GM12878 (cell line): ENCODE measurements around the gene NEU4. TPM values are rescaled to one million over a fixed set of nuclear protein-coding genes. Genes with fewer than 3 reads are reported as not detected.

Experiments
- ATAC-seq: fragments of 200-7000 bp; cut with Tn5 transposase; 3 replicates; pipeline ENCODE4 v1.9.1; 2020; ENCODE audit warnings: mild to moderate bottlenecking, moderate library complexity
- BruUV-seq: library from RNA; stranded (reverse); fragments of 400-500 nt; replicated peaks from 2 replicates; lab custom pipeline; 2021; lab: Mats Ljungman, UMichigan
- CTCF ChIA-PET: fragments of 300-600 bp; sonication (Branson Sonifier 250); formaldehyde crosslinking; extraction: SDS; loops from one replicate; lab custom pipeline; 2021; ENCODE audit warnings: inconsistent platforms; lab: Yijun Ruan, JAX
- POLR2A ChIA-PET: fragments of 350-600 bp; formaldehyde crosslinking; extraction: SDS; loops from one replicate; lab custom pipeline; 2021; ENCODE audit warnings: inconsistent platforms; lab: Charles Lee
- RAD21 ChIA-PET: fragments of 300-600 bp; sonication (Branson Sonifier 250); formaldehyde crosslinking; loops from one replicate; lab custom pipeline; 2023; ENCODE audit warnings: antibody characterized with exemption; ENCODE audit not compliant: unreplicated experiment; lab: Charles Lee
- SMC1A ChIA-PET: fragments of 300-600 bp; sonication (Branson Sonifier 250); formaldehyde crosslinking; loops from one replicate; lab custom pipeline; 2023; ENCODE audit not compliant: unreplicated experiment, uncharacterized antibody; lab: Charles Lee
- DNase-seq: peaks from one replicate; pipeline ENCODE4 v3.0.0-alpha.2; 2011; ENCODE audit warnings: low read depth, low spot score
- FAIRE-seq: peaks from 3 replicates; lab custom pipeline; 2011; peaks lifted over from hg19 to GRCh38; lab: Jason Lieb, UNC
- H2AFZ ChIP-seq: 2 replicates; pipeline ENCODE4 v1.6.0; 2011; ENCODE audit warnings: low read depth, low read length, control low read depth; ENCODE audit not compliant: control insufficient read depth
- H3K27ac ChIP-seq: 2 replicates; pipeline ENCODE4 v1.5.1; 2011; ENCODE audit warnings: control low read depth; ENCODE audit not compliant: control insufficient read depth, insufficient read depth
- H3K27me3 ChIP-seq, 2 experiments: replicated peaks in 1 of 2; 2 replicates each; pipeline versions ENCODE4 v1.6.0 to v1.6.1; 2011; ENCODE audit warnings: low read length in 1 of 2; ENCODE audit not compliant: control insufficient read depth in 2 of 2, insufficient read depth in 2 of 2
- H3K36me3 ChIP-seq, 2 experiments: 2 replicates each; pipeline ENCODE4 v1.5.1; 2011; ENCODE audit warnings: low read length in 1 of 2; ENCODE audit not compliant: control insufficient read depth in 2 of 2, insufficient read depth in 2 of 2
- H3K4me1 ChIP-seq: 2 replicates; pipeline ENCODE4 v1.6.1; 2011; ENCODE audit warnings: mild to moderate bottlenecking, low read length, moderate library complexity, mixed read lengths; ENCODE audit not compliant: control insufficient read depth, insufficient read depth
- H3K4me2 ChIP-seq: 2 replicates; pipeline ENCODE4 v1.6.0; 2011; ENCODE audit warnings: control low read depth; ENCODE audit not compliant: control insufficient read depth, insufficient read depth
- H3K4me3 ChIP-seq: fragments of 200-600 bp; sonication (generic); 2 replicates; pipeline ENCODE4 v1.5.1; 2016
- H3K79me2 ChIP-seq: 2 replicates; pipeline ENCODE4 v1.6.0; 2011; ENCODE audit warnings: low read length; ENCODE audit not compliant: control insufficient read depth, insufficient read depth
- H3K9ac ChIP-seq: 2 replicates; pipeline ENCODE4 v1.8.0; 2011; ENCODE audit warnings: low read length, control low read depth, mixed read lengths; ENCODE audit not compliant: control insufficient read depth, insufficient read depth
- H3K9me3 ChIP-seq: replicated peaks from 3 replicates; pipeline ENCODE4 v1.5.1; 2011; ENCODE audit warnings: mild to moderate bottlenecking, low read length; ENCODE audit not compliant: control insufficient read depth, insufficient read depth
- H4K20me1 ChIP-seq: 2 replicates; pipeline ENCODE4 v1.6.0; 2011; ENCODE audit not compliant: control insufficient read depth, insufficient read depth
- ATF7 ChIP-seq: fragments of 450-650 bp; IDR thresholded peaks from 2 replicates; pipeline ENCODE4 v1.6.1; 2016; ENCODE audit warnings: low read depth, mild to moderate bottlenecking
- BRCA1 ChIP-seq: IDR thresholded peaks from 2 replicates; pipeline ENCODE4 v1.6.1; 2011; ENCODE audit warnings: low read depth, low read length, improper control_type of control experiment
- CBX5 ChIP-seq: sonication (generic); IDR thresholded peaks from 2 replicates; pipeline ENCODE4 v1.6.1; 2016; ENCODE audit warnings: low read depth, moderate library complexity, mild to moderate bottlenecking, inconsistent platforms
- KLF5 ChIP-seq: fragments of 450-650 bp; IDR thresholded peaks from 2 replicates; pipeline ENCODE4 v1.6.1; 2014; ENCODE audit warnings: mild to moderate bottlenecking; ENCODE audit not compliant: partially characterized antibody
- NFYA ChIP-seq: IDR thresholded peaks from 2 replicates; pipeline ENCODE4 v1.6.1; 2011; ENCODE audit warnings: low read depth, mild to moderate bottlenecking, low read length, improper control_type of control experiment, borderline replicate concordance
- PML ChIP-seq: IDR thresholded peaks from 2 replicates; pipeline ENCODE4 v1.6.1; 2012; ENCODE audit warnings: low read length, inconsistent platforms
- RAD51 ChIP-seq: fragments of 450-650 bp; IDR thresholded peaks from 2 replicates; pipeline ENCODE4 v1.6.1; 2016; ENCODE audit warnings: moderate library complexity, mild to moderate bottlenecking, inconsistent platforms
- STAT3 ChIP-seq: IDR thresholded peaks from 2 replicates; pipeline ENCODE4 v1.6.1; 2011; ENCODE audit warnings: low read depth, low read length, improper control_type of control experiment
- SUZ12 ChIP-seq: fragments of 200-600 bp; sonication (generic); IDR thresholded peaks from one replicate; pipeline ENCODE4 v1.6.1; 2018; ENCODE audit warnings: antibody characterized with exemption, mild to moderate bottlenecking; ENCODE audit not compliant: unreplicated experiment
- WGBS: methylation state at CpG from one replicate; pipeline ENCODE4 v1.1.6; 2016; ENCODE audit warnings: low lambda C conversion rate; ENCODE audit not compliant: insufficient replicate concordance, insufficient coverage; ENCODE audit errors: missing lambda C conversion rate; 5-methylcytosine and 5-hydroxymethylcytosine counted together
- in situ Hi-C: fragments of 300-500 bp; cut with MboI; formaldehyde crosslinking; loops from 9 replicates; pipeline ENCODE4 v1.14.3; 2018; ENCODE audit warnings: mixed read lengths
- intact Hi-C: fragments of 100-400 bp; cut with micrococcal nuclease; formaldehyde crosslinking; loops from one replicate; pipeline ENCODE4 v1.14.2; 2022; ENCODE audit not compliant: unreplicated experiment
- polyA plus RNA-seq, 11 experiments: library from polyadenylated mRNA; depleted of rRNA in 4 of 11; unstranded in 6 of 11; stranded (reverse) in 5 of 11; fragments of >200 nt; fragmentation: Nextera tagmentation in 4 of 11; fragmentation: Illumina TruSeq in 1 of 11; extraction: Ambion mirVana in 4 of 11; extraction: Trizol in 1 of 11; gene quantifications; 1 replicate in 1 of 11; 2 replicates in 10 of 11; pipeline versions ENCODE4 v1.2.1 to v1.2.3, GENCODE V29; 2011 to 2016; ENCODE audit warnings: inconsistent platforms in 2 of 11, missing spikeins in 2 of 11, low read depth in 1 of 11
- total RNA-seq, 4 experiments: library from RNA; depleted of rRNA in 3 of 4; stranded (reverse); fragments of >200 nt in 3 of 4; fragmentation: Illumina TruSeq in 1 of 4; extraction: Trizol in 1 of 4; gene quantifications; 2 replicates each; pipeline versions ENCODE4 v1.2.1 to v1.2.3, GENCODE V29; 2013 to 2021
- TF ChIP-seq, protein P1 (sequence below): fragments of 450-650 bp; IDR thresholded peaks from 2 replicates; pipeline ENCODE4 v1.6.1; 2017; ENCODE audit warnings: mild to moderate bottlenecking, moderate library complexity

Gene NEU4
- total and polyA plus RNA-seq, 10 of the 15 experiments (the other 5 are each of a cell fraction or from before 2014, with no cell fraction given), result 0.01 to 0.28 (median 0.14) TPM; not detected in 5

- TF ChIP-seq ATF7 (no peak), CBX5 (no peak), STAT3 (no peak), PML (no peak), SUZ12 (no peak), KLF5 (no peak), NFYA (no peak), RAD51 (no peak), BRCA1 (no peak)
- TF ChIP-seq, protein P1, sequence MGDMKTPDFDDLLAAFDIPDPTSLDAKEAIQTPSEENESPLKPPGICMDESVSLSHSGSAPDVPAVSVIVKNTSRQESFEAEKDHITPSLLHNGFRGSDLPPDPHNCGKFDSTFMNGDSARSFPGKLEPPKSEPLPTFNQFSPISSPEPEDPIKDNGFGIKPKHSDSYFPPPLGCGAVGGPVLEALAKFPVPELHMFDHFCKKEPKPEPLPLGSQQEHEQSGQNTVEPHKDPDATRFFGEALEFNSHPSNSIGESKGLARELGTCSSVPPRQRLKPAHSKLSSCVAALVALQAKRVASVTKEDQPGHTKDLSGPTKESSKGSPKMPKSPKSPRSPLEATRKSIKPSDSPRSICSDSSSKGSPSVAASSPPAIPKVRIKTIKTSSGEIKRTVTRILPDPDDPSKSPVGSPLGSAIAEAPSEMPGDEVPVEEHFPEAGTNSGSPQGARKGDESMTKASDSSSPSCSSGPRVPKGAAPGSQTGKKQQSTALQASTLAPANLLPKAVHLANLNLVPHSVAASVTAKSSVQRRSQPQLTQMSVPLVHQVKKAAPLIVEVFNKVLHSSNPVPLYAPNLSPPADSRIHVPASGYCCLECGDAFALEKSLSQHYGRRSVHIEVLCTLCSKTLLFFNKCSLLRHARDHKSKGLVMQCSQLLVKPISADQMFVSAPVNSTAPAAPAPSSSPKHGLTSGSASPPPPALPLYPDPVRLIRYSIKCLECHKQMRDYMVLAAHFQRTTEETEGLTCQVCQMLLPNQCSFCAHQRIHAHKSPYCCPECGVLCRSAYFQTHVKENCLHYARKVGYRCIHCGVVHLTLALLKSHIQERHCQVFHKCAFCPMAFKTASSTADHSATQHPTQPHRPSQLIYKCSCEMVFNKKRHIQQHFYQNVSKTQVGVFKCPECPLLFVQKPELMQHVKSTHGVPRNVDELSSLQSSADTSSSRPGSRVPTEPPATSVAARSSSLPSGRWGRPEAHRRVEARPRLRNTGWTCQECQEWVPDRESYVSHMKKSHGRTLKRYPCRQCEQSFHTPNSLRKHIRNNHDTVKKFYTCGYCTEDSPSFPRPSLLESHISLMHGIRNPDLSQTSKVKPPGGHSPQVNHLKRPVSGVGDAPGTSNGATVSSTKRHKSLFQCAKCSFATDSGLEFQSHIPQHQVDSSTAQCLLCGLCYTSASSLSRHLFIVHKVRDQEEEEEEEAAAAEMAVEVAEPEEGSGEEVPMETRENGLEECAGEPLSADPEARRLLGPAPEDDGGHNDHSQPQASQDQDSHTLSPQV, result no peak
- ChIA-PET SMC1A (no interaction called here), POLR2A (no interaction called here), RAD21 (no interaction called here), CTCF (no interaction called here)
- Histone ChIP-seq H3K9ac (no peak overlapping the region), H3K4me2 (peak overlapping the region; percentile 81), H2AFZ (no peak overlapping the region), H3K27ac (no peak overlapping the region), H4K20me1 (no peaks in the 10 kb centered on the region), H3K4me1 (peaks cover 14% of the 10 kb centered on the region), H3K79me2 (no peaks in the 10 kb centered on the region), H3K36me3 (no peaks in the 10 kb centered on the region), H3K4me3 (no peak overlapping the region), H3K27me3 (no peaks in the 10 kb centered on the region; a peak in 1 of 4 replicates), H3K9me3 (no peaks in the 10 kb centered on the region)
- FAIRE-seq (no peak), ATAC-seq (no peak), DNase-seq (no peak)
- whole genome bisulfite sequencing, result 63% methylated on average over 25 of the region's 32 CpGs
- no TSS peak for BruUV-seq
- in situ Hi-C loops (no loop called here), intact Hi-C loops (loop anchor here (5.0 kb wide), 1 partner anchor 40 kb away; no protein-coding TSS in a partner anchor)
These were observed 6.3 kb upstream of the NEU4 start for GRCh38 chr2:241802421-241803318.
